GM18861 (cell line): ENCODE measurements around the gene PPTC7.
"Not testable (repeated sequence)": the region's sequence is repeated elsewhere in the genome, so short reads cannot be mapped to it uniquely, and the experiment has no call there.

Experiments used
- ATAC-seq: cut with Tn5 transposase; IDR thresholded peaks from one replicate; pipeline ENCODE4 v1.9.1; 2021; ENCODE audit not compliant: unreplicated experiment

PPTC7 gene

DNA sequence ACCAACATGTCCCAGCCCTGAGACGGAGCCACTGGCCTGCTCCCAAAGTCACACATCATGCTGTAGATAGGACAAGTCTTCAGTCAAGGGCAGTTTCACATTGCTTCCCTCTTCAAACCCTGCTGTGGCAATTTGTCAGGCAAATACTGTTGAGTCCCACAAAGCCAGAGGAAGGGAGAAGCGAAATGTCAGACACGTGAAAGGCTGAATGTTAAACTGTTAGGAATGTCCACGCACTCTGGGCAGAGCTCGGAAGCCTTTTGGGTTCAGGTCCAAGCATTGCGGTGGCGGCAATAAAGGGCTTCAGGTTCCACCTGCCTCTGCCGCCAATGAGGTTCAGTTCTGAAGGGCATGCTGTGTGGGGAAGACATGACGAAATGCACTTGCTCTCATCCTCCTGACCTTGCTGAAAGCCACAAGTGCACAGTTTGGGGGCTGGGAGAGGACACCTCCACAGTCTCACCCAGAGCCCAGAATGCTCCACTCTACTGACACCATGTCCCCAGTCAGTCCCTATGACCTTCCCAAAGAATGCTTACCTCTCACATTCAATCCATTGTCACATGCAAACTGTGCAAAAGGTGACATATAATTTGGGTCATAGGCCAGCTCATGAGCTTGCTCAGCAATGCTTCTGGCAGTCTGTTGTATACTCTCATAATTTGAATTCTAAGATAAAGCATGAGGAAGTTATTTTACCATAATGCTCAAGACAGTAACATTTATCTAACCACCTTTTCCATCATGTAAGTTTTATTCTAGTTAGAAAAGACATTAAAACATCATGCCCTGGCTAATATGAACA is 45.3 kb downstream of the PPTC7 start:
- ATAC-seq = no peak

DNA sequence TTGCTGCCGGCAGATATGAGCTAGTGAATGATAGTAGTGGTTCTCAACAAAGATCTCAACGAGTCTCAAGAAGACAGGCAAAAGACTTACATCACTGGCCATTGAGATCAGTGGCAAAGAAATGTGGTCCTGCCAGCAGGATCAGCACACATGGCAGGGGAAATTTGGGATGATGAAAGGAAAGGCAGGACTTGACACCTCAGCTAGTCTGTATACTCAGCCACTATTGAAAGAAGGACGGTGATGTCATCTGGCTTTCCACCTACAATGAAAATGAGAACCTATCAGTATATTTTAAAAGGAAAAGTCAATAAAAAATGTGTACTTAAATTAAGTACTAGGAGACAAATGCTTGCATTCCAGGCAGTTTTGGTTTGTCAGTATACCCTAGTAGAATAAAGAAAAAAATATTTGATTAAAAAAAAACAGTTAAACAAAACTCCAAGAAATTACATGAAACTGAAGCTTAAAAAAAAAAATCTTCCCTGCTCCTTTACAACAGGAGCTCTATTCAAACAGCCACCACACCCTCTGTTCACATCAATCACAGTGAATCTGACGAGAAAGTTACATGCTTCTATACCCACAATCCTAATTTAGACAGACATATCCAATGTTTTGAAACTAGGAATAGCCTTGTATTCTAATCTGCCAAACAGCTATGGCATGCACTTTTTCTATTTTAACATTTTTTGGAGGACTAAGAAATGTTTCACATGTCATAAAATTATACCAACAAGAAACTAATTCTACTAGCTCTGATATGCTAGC is 46.1 kb downstream of the PPTC7 start:
- ATAC-seq = no peak

DNA sequence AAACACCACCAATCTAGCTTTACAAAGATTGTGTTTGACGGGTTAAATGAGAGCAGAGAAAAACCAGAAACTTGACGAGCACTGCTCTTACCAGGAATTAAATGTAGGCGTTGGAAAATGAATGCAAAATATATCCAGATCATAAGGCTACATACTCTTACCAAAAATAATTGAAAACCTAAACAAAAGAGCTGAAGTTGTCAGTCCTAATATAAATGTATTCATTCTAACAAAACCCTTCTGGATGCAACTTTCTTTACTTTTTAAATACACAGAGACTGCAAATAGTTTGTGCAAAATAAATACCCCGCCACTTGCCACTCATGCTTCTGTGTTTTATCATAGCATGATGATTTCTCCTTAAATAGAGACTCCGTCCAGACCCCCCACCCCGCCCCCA is 48.3 kb downstream of the PPTC7 start:
- ATAC-seq = no peak

DNA sequence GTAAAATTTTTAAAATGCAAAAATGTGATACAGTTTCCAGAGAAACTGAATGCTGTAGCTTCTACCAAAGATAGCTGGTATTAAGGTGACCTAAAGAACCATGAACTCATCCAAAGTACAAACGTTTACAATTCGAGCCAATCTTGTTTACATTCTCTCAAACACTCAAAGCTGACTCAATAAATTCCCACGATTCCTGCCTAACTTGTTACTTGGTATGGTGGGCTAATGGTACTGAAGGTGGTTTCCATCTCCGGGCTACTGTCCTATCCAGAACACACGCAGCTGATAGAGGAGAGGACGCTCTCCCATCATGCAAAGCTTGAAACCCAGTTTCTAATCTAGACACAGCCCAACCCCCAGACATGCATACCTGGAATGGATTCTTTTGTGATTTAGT is 49.5 kb downstream of the PPTC7 start:
- ATAC-seq = no peak

DNA sequence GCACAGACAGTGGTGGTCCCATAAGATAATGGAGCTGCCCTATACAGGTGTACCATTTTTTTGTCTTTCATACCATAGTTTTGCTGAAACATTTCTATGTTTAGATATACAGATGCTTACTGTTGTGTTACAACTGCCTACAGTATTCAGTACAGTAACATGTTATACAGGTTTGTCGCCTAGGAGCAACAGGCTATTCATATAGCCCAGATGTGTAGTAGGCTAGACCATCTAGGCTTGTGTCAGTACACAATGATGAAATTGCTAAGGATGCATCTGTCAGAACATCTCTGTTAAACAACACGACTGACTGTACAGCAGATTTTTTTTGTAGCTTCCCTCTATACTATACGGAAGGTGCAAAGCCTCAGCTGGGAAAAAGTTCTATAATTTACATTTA is 50.5 kb downstream of the PPTC7 start:
- no peak for ATAC-seq

DNA sequence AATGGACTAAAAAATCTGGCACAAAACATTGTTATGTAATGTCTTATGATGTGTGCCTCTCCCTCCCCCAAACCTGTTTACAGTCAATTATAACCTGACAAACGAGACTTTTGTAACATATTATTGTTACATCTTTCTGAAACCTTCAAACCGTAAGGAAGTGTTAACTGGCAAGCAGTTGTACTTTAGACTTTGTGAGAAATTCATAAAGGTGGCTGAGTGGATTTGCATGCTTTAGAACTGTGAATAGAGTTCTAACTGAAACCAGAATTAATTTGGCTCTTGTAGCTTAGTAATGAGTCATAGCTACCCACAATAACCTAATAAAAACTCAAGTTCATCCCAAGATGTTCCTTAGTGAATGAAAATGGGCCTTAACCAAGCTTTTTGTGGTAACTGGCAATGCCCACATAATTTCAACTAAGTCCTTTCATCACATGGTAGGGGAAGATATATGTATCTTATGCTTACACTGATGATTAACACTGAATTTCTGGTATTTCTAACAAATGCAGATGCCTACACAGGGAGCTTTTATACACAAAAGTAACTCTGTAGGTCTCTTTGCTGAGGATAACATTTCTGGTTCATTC is 51.3 kb downstream of the PPTC7 start:
- ATAC-seq = peak; percentile 87

DNA sequence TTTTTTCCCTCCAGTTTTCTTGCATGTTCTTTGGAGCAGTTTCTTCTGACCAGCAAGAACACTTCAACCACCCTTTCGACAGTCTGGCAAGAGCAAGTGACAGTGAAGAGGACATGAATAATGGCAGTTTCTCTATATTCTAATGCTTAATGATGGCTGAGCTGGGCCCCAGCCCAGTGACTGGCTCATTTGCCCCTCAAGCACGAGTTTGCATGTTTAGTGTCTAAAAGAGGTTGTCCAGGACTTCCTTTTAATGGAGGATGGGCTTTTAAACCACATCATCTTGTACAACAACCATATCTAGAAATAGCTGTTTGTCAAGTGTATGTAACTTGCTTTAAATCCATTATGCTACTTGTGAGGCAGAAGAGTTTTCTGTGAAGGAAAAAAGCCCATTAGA is 52.6 kb downstream of the PPTC7 start:
- no peak for ATAC-seq

DNA sequence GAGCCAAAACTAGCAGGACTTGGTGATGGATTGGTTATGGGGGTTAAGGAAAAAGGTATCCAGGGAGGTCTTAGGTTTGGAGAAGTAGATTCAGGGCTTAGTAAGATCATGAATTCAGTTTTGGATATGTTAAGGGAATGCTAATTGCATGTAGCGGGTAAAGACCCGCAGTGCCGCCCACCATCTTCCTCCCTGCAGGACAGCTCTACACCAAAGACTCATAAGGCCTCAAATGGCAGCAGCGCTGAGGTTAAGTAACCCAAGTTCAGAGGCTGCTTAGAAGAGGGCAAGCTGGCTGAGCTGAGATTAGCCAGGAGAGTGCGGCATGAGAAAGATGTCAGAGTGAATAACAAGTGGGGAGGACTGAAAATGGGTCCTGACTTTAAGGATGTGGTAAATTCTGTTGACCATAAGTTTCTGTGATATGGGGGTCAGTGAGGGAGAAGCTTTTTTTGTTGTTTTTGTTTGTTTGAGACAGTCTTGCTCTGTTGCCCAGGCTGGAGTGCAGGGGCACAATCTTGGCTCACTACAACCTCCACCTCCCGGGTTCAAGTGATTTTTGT is 54.8 kb downstream of the PPTC7 start:
- no peak for ATAC-seq

DNA sequence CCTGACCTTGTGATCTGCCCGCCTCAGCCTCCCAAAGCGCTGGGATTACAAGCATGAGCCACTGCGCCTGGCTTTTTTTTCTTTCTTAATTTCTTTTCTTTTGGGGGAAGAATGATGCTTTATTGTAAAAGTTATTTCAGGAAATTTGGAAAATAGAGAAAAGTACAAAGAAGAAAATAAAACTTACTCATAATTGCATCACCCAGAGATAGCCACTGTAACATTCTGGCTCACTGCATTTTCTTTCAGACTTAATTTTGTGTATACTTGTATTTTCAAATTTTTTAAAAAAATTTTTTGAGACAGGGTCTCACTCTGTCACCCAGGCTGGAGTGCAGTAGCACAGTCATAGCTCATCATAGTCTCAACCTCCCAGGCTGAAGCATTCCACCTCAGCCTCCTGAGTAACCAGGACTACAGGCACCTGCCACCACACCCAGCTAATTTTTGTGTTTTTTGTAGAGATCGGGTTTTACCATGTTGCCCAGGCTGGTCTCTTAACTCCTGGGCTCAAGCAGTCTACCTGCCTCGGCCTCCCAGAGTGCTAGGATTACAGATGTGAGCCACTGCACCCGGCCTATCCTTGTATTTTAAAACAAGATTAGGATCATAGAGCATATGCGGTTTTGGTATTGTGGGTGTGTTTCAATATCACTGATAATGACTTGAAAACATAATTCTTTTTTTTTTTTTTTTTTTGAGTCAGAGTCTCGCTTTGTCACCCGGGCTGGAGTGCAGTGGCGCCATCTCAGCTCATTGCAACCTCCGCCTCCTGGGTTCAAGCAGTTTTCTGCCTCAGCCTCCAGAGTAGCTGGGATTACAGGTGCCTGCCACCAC is 62.0 kb downstream of the PPTC7 start:
- not testable (repeated sequence) for ATAC-seq

DNA sequence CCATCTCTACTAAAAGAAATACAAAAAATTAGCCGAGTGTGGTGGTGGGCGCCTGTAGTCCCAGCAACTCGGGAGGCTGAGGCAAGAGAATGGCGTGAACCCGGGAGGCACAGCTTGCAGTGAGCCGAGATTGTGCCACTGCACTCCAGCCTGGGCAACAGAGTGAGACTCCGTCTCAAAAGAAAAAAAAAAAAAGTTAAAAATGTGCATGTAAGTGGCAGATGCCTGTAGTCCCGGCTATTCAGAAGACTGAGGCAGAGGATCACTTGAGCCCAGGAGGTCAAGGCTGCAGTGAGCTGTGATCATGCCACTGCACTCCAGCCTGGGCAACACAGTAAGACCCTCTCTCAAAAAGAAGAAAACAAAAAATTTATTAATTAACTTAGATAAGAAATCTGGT is 65.1 kb downstream of the PPTC7 start:
- ATAC-seq = not testable (repeated sequence)

DNA sequence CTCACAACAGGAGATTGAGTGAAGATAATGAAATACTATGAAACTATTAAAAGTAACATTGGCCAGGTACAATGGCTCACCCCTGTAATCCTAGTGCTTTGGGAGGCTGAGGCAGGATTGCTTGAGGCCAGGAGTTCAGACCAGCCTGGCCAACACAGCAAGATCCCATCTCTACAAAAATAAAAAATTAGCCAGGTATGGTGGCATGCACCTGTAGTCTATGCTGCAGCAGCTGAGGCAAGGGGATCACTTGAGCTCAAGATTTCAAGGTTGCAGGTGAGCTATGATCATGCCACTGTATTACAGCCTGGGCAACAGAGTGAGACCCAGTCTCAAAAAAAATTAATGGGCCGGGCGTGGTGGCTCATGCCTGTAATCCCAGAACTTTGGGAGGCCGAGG is 66.1 kb downstream of the PPTC7 start:
- no peak for ATAC-seq

DNA sequence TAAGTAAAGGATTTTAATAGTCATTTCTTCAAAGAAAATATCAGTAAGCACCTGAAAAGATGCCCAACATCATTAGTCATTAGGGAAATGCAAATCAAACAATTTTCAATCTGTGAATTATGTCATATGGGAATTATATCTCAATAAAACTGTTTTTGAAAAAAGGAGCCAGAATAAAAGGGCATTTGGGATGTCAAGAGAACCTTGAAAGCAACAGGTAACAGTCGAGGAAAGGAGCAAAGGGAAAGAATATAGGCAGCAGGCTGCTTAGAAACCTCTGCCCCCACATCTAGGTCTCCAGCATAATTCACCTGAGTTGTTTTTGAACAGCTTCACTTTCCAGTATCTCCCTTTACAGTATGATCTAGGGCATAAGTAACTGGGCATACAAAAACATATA is 68.8 kb downstream of the PPTC7 start:
- no peak for ATAC-seq

DNA sequence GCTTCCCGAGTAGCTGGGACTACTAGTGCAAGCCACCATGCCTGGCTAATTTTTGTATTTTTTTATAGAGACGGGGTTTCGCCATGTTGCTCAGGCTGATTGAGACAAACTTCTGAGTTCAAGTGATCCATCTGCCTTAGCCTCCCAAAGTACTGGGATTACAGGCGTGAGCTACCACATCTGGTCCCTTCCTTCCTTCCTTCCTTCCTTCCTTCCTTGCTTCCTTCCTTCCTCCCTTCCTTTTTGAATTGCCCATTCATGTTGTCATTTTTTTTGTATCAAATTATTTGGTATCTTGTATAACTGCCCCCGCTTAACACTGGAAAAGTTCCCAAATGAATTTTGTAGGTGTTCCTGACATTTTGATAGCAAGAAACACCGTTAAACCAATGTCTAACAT is 69.3 kb downstream of the PPTC7 start:
- no peak for ATAC-seq

DNA sequence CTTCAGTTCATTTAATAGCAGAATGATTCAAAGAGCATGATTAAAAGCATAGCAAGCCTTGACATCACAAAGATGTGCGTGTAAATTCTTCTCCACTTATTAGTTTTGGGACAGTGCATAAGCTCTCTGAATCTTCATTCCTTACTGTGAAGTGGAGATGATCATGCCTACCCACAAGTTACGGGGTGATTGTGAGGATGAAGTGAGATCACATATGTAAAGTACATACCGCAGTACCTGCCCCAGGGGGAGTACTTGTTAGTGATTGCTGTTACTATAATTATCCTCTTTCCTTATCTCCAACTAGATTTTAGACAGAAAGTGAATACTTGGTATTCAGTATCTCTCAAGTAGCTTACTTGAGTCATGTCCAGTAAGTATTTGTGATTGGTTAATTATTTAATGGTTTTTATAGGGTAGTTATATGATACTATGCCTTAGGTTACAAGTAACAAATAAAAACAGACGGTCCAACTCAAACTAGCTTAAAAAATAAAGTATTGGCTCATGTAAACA is 75.0 kb downstream of the PPTC7 start:
- no peak for ATAC-seq

DNA sequence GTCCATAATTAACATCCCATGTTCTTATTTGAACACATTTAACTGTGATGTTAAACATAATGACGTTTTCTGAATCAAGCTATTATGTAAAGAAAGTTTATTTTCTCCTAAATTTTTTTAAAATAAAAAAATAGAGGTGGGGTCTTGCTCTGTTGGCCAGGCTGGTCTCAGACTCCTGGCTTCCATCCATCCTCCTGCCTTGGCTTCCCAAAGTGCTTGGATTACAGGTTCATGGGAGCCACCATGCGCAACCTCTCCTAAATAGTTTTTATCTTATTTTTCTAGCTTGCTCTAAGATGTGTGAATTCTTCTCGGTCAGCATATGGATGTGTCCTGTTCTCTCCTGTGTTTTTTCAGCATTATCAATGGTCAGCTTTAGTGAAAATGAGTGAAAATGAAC is 77.8 kb downstream of the PPTC7 start:
- ATAC-seq = no peak

DNA sequence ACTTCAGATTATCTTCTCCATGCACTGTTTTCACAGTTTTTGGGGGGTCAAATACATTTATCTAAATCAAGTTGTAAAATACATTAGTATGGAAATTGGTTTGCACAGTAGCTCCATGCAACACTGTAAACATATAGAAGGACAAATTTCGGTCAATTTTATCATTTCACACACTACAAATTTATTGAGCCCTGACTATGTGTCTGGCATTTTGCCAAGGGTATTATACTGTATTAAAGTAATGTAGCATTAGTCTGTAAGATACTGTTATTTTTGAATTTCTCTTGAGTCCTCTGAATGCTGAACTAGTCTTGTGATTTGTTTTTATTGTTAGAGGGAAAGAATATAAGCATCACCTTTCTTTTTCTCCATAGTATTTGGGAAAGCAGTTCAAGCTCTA is 79.7 kb downstream of the PPTC7 start:
- ATAC-seq = no peak

DNA sequence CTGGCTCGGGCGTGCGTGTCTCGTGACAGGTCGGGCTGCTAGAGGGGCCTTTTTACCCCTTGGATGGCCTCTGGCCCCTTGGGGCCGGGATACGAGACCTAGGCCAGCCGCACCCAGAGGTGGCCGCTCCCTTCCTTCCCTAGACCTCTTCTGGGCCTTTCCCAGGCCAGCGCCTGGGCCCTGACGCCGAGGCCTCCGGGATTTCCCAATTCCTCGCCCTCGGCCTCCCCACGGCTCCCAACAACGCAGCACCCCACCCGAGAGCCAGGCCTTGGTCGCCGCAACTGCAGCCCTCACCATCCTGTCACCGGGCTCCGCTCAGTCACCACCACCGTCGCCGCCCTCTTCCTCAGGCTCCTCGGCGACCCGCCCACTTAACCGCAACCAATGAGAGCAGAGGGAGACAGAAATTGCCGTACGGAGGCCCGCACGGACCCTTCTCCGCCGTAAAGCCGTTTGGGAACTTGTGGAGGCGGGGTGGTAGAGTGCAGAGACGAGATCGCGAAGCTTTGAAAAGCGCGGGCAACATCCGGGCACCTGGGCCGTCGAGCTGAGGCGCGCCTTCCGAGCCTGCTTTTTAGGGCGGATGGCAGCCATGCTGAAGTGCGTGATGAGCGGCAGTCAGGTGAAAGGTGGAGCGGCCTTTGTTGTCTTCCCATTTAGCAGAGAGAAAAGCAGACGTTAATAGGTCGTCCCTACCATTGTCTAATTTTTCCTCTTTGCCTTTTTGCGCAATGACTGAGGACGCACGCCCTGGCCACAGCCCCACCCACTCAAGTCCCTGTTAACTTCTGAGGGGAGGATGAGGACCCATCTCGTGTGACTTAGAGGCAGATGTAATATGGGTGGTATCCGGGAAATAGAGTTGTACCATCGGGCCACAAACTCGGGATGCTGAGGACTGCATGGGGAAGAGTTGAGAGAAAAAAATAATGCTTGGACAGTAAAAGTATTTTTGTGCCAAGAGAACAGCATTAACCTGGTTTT is 81.1 kb downstream of the PPTC7 start, which contains the start of the genes RAD9B and VPS29:
TSS of gene RAD9B (plus strand) at position 580 of the 987 bp plus-strand sequence. CDS start at position 587, 7 bp downstream.
TSS of gene VPS29 (minus strand) at position 360 of the 987 bp plus-strand sequence. CDS start at position 300, 60 bp downstream.
- peak; percentile 86 for ATAC-seq

DNA sequence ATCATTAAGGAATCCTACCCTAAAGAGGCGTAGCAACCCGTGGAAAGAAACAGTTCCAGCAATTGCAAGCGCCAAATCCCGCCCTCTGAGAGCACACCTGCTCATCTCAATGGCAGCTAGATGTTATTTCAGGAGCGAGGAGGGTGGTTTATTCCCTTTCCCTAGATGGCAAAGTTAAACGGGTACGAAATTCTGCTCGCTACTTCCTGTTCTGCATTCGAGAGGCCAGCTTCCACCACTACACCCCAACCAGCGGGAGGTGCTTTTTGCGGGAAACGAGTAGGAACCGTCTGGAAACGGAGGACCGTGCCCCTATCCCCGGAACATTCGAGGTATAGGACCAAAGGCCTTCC is 81.7 kb downstream of the PPTC7 start:
- peak; percentile 7 for ATAC-seq

DNA sequence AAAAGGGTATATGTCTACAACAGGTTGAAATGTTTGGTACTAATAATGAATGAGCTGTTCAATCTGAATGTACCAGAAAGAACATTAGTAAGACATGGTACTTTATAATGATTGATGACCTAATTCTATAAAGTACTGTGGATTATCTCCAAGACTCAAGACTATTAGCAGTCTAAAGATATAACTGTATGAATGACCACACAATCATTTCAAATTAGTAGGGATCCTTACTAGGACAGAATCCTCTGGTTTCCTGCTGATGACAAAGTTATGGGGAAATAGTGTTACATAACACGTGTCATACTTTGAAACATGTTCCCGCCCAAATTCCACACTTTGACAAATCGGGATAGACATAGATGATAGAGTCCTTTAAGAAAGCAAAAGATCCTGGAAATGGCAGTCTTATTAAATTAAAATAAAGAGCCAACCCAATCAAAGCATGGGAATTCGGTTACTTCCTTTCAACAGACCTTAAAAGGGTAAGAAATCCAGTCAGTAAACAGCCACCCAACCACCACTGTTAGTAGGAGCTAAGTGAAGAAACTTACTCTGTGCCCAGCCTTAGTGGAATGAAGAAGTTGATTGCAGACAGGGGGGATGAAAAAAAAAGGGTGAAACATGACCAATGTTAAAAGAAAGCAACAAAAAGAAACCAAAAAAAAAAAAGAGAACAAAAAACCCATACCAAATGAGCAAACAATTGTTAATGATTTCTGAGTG is 84.0 kb downstream of the PPTC7 start:
- ATAC-seq = no peak
